GM19467 (cell line): ENCODE measurements around the gene TUBGCP6.

ENCODE experiments used
- ATAC-seq: cut with Tn5 transposase; IDR thresholded peaks from one replicate; pipeline ENCODE4 v1.9.1; 2021; ENCODE audit warnings: mild to moderate bottlenecking, moderate library complexity; ENCODE audit not compliant: unreplicated experiment

Gene TUBGCP6

GRCh38 chr22:50252082-50253045 is 7.5 kb upstream of the TUBGCP6 start:
- no peak for ATAC-seq

GRCh38 chr22:50251477-50252081 is 6.8 kb upstream of the TUBGCP6 start:
- ATAC-seq = no peak

- ATAC-seq = peak; percentile 35
These were observed 6.0 kb upstream of the TUBGCP6 start, which contains the start of gene HDAC10 for GRCh38 chr22:50250555-50251476. Gene HDAC10, minus strand, starts transcription at chr22:50251265. Its CDS starts 233 bp downstream, at chr22:50251032.

- no peak for ATAC-seq
These were observed 5.4 kb upstream of the TUBGCP6 start for GRCh38 chr22:50250249-50250554.

GRCh38 chr22:50249341-50250248 is 4.8 kb upstream of the TUBGCP6 start:
- ATAC-seq = no peak

- no peak for ATAC-seq
These were observed 3.6 kb upstream of the TUBGCP6 start for GRCh38 chr22:50248196-50249081.

GRCh38 chr22:50247748-50248147 is 2.9 kb upstream of the TUBGCP6 start:
- no peak for ATAC-seq

- no peak for ATAC-seq
These were observed 1.7 kb upstream of the TUBGCP6 start for GRCh38 chr22:50246242-50247175.

GRCh38 chr22:50245214-50246072 is 620 bp upstream of the TUBGCP6 start:
- no peak for ATAC-seq

GRCh38 chr22:50243685-50244419 is 971 bp downstream of the TUBGCP6 start:
- ATAC-seq = no peak

GRCh38 chr22:50242406-50242949 is 2.3 kb downstream of the TUBGCP6 start:
- no peak for ATAC-seq

- no peak for ATAC-seq
These were observed 6.1 kb downstream of the TUBGCP6 start for GRCh38 chr22:50238755-50239154.

- no peak for ATAC-seq
These were observed 8.0 kb downstream of the TUBGCP6 start for GRCh38 chr22:50236731-50237409.

- ATAC-seq = no peak
These were observed 11.6 kb downstream of the TUBGCP6 start for GRCh38 chr22:50233223-50233622.

- no peak for ATAC-seq
These were observed 12.2 kb downstream of the TUBGCP6 start for GRCh38 chr22:50232481-50233151.
